Left ventricle myocardium superior (tissue), 1 donor: ENCODE measurements around the gene GATAD1. TPM values are rescaled to one million over a fixed set of nuclear protein-coding genes. Genes with fewer than 3 reads are reported as not detected.
A peak's percentile ranks its signal among the peaks of the same experiment; 100 is the strongest.
"Not testable (repeated sequence)": the region's sequence is repeated elsewhere in the genome, so short reads cannot be mapped to it uniquely, and the experiment has no call there.

Experiments used
- ATAC-seq: fragments of 200-7000 bp; cut with Tn5 transposase; one replicate; pipeline ENCODE4 v1.9.1; 2020; ENCODE audit warnings: mild to moderate bottlenecking, moderate library complexity
- DNase-seq: peaks from one replicate; pipeline ENCODE4 v3.0.0-alpha.2; 2020
- intact Hi-C: fragments of 100-400 bp; cut with micrococcal nuclease; formaldehyde crosslinking; loops from one replicate; pipeline ENCODE4 v1.11.0; 2022
- total RNA-seq: library from RNA; stranded (reverse); fragmentation: NEBNext Ultra II Directional; extraction: Animal tissue kit (Norgen Biotek cat#: 25700); gene quantifications from one replicate; pipeline ENCODE4 v1.2.1, GENCODE V29; 2021
- donor health status: DM: no; HTN: yes; CAD: no; lungs with severe emphysema.

The GATAD1 gene
- total RNA-seq, 1 donor from 2014 or later: 13.1 TPM

DNA sequence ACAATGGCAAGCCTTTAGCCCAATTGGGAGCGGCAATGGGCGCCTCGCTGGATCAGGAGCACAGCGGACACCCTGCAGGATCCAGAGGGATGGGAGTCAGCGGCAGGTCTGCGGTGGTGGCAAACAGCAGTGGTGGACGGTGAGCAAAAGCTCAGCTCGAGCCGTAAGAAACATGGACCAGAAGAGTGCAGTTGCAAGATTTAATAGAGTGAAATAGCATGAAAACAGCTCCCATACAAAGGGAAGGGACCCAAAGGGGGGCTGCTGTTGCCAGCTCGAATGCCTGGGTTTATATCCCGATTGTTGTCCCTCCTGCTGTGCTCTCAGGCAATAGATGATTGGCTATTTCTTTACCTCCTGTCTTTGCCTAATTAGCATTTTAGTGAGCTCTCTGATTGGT, 30.4 kb downstream of the GATAD1 start, which contains the start of gene ERVW-1:
Gene ERVW-1, minus strand, starts transcription at position 266 of the 400 bp plus-strand sequence. CDS start 7,565 bp downstream, outside the sequence.
- intact Hi-C loops: not testable (repeated sequence)

DNA sequence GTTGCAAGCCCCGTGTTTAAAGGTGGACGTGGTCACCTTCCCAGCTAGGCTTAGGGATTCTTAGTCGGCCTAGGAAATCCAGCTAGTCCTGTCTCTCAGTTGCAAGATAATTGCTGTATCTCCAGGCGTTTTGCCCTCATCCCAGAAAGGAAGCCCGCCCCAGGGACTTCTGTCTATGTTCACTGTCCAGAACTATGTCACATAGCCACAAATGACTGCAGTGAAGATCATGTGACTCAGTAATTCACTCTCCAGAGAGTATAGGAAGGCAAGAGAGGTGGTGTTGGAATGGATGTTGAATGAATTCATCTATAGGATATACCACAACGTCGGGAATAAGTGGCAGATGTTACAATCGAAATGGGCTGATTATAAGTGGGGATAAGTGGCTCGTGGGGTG, 30.8 kb downstream of the GATAD1 start:
- ATAC-seq (no peak), DNase-seq (no peak)
- intact Hi-C loops: no loop called here

More for the DNA sequence above, 30.4 kb downstream of the GATAD1 start, which contains the start of gene ERVW-1:
- not testable (repeated sequence) for ATAC-seq, DNase-seq

DNA sequence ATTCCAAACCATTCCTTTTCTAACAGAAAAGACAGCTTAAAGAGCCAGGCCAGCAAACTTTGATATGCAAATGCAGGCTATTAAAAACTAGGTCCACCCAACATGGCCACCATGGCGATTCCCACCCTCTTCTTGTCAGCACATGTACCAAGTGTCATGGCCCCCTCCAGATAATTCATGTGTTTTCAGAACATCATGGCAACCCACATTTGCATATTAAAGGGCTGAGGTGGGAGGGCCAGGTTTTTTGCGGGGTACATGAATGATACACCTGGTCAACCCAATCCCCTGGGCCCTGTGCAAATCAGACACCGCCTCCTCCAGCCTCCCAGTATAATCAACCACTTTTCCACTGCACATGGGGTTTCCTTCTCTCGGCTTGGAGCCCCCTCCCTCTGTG, 31.4 kb downstream of the GATAD1 start:
- DNase-seq (no peak), ATAC-seq (no peak)
- intact Hi-C loops: no loop called here

DNA sequence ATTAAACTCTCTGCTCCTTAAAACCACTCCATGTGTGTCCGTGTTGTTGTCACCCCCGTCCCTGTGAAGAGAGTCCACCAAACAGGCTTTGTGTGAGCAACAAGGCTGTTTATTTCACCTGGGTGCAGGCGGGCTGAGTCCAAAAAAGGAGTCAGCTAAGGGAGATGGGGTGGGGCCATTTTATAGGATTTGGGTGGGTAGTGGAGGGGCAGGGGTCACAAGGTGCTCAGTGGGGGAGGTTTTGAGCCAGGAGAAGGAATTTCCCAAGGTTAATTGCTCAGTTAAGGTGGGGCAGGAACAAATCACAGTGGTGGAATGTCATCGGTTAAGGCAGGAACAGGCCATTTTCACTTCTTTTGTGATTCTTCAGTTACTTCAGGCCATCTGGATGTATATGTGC, 31.9 kb downstream of the GATAD1 start:
- DNase-seq, ATAC-seq, intact Hi-C loops: not testable (repeated sequence)

DNA sequence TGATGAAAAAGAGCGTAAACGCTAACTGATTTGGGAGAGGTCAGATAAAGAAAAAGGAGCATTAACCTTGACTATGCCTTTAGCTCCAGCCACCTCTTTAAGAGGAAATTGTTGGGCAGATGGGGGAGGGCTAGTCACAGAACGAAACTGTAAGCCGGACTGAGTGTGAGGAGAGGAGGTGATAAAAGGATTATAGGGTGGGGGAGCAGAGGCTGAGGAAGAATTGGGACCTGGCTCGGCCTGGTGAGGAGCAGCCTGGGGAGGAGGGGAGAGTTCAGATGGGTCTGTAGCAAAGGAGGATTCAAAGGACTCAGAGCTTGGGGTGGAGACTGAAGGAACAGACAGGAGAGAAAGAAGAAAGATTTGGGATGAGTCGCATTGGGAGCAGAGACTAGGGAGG, 36.3 kb downstream of the GATAD1 start:
- intact Hi-C loops, DNase-seq, ATAC-seq: not testable (repeated sequence)

DNA sequence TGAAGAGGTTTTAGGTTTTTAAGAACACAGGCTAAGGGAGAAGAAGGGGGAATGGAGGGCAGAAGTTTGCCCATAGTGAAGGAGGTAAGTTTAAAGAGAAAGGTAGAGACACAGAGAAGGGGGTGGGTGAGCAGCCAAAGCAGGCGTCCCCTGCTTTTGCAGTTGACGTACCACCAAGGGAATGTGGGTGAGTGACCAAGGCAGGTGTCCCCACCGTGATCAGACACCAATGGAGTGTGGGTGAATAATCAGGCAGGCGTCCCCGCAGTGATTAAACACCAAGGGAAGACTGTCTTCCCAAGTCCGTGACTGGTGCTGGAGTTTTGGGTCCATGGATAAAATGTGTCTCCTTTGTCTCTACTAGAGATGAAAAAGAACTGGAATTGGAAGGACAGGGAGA, 36.9 kb downstream of the GATAD1 start:
- intact Hi-C loops, ATAC-seq, DNase-seq: not testable (repeated sequence)

DNA sequence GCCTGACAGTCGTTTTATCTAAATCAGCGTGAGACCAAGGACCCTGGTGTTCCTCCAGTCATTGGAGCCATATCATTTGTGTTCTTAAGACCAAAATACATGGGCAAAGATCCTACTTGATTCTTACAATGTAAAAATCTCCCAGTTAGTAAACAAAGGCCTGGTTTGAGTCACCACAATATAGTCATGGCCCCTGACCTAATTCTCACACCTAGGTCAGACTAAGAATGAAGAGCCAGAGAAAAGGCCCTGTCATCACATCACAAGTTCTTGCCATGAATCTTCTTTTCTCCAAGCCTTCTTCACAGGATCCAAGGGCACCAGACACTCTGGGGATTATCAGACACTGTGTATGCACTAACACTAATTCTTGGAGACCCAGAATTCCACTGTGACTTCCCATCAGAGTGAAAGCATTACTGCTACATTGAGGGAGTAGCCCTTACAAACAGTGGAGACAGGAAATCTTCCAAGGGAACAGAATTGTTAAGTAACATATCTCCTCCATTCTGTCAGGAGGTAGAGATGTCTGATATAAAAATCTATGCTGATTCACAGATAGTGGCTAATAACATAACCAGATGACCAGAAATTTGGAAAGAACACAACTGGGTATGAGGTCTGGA, 38.1 kb downstream of the GATAD1 start:
- ATAC-seq: no peak
- intact Hi-C loops: no loop called here

DNA sequence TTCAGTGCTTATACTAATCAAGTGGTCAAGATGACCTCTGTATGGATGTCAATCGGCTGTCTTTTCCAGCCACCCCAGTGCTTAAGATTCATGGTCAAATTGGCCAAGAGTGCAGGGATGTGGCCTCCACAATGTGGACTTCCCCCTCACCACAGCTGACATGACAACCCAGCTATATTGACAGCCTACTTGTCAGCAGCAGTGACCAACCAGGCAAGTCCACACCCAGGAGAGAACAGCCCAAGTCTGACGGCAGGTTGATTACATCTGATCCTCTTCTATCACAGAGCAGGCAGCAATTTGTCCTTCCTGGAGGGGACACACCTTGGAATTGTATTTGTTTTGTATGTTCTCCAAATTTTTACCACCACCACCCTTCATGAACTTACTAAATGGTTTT, 38.7 kb downstream of the GATAD1 start:
- no peak for DNase-seq
- peak; percentile 36 for ATAC-seq
- intact Hi-C loops: no loop called here

More for the DNA sequence above, 38.1 kb downstream of the GATAD1 start:
- no peak for DNase-seq

DNA sequence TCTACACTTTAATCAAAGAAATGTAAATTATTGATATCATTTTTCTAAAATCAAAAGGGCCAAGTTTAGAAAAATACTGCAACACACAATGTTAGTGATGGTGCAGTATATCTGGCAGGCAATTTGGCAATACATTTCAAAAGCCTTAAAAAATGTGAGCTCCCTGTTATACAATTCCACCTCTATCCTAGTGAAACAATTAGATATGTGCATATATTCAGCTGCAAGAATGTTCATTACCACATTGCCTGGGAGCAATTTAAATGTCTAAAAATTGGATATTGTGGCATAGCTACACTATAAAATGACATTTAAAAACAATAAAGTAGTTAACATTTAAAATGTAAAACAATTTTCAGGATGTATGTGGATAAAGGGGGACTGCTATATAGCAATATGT, 40.5 kb downstream of the GATAD1 start:
- DNase-seq (no peak), ATAC-seq (no peak)
- intact Hi-C loops: no loop called here

DNA sequence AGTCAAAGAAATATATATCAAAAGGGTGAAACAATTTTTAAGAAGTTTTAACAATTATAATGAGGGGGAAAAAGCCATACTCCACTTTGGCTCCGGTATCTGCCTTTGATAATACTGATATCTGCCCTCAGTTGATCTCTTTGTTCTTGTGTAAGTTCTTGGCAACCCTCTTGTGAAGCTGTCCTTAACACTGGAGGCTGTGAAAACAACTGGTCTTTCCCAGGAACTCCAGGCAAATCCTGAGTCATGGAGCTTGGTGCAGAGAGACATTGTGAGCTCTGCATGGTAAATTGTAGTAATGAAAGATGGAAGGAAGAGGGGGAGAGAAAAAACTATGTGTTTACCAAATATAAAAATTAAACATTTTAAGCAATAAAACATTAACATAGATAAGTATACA, 42.4 kb downstream of the GATAD1 start:
- intact Hi-C loops: no loop called here
- DNase-seq: no peak
- peak; percentile 79 for ATAC-seq

DNA sequence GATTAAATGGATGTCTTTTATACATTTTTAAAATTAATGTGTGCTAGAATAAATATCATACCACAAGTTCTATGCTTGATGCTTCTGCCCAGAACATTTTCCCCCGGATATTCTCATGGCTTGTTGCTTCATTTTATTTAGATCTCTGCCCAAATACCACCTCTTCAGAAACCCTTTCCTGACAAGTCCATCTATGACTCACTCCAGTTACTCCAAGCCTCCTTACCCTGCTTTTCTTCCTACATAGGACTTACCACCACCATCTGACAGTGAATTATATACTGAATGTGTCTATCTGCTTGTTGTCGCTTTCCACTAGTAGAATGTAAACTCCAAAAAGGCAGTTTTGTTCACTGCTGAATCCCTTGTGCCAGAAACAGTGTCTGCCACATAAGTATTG, 49.6 kb downstream of the GATAD1 start:
- no peak for DNase-seq
- intact Hi-C loops: no loop called here

DNA sequence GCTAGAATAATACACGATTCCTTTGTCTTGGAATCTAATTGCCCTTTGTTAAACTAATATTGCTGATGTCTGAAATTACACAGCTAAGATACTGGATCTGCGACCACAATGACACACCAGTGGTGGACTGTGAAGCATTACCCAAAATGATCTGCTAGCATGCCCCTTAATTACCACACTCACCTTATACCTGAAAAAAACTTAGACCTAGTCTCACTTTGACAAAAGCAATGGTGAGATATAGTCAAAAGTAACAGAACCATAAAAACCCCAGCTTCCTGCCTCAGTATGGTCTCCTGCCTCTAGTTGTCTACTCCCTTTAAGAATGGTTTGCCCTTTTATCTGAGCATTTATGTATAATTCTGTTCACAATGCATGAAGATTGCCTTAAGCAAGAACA, 51.3 kb downstream of the GATAD1 start:
- ATAC-seq (no peak), DNase-seq (no peak)
- intact Hi-C loops: no loop called here

More for the DNA sequence above, 49.6 kb downstream of the GATAD1 start:
- no peak for ATAC-seq

DNA sequence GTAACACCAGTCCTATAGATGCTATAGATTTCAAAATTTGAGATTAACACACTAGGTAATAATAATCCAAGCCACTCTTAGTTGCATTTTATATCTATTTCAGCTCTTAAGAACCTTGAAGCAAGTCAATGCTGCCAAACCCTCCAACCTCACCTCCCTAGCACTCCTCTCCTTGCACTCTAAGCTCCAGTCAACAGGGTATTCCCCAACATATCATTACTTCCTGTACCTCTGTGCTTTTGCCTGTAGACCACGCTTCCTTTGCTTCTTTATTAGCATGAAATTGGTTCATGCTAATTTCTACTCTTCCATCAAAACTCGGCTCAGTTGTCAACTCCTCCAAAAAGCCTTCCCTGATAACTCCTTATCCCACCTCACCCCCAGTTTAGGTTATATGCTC, 56.5 kb downstream of the GATAD1 start:
- intact Hi-C loops: no loop called here
- no peak for ATAC-seq

DNA sequence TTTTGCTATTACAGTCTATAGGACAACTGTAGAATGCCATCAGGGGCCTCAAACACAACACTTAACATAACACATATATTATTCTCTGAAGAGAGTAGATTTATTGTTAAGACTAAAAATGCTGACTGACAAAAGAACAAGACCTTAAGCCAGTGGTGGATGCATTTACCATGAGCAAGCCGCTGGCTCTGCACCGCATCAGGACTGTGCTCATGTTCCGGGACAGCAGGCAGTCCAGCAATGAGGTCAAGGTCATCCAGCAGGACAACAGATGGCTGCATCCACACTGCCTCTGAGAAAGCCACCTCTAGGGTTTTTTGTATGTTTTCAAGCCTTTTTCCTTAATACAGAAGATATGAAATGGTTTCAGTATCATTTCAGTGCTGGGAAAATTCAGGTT, 57.3 kb downstream of the GATAD1 start:
- intact Hi-C loops: no loop called here
- no peak for DNase-seq

More for the DNA sequence above, 56.5 kb downstream of the GATAD1 start:
- no peak for DNase-seq

DNA sequence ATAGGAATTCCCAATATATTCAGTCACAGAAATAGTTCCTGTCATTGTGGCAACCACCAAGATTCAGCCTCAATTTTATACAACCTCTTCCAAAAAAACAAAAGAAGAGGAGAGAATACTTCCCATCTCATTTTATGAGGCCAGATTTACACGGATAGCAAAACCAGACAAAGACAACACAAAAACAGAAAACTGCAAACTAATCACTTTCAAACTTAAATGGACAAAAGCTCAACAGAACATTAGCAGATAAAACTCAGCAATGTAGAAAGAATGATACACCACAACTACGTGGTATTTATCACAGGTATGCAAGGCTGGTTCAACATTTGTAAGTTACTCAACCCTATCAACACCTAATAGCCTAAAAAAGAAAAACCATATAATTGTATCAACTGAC, 59.1 kb downstream of the GATAD1 start:
- ATAC-seq (no peak), DNase-seq (no peak)
- intact Hi-C loops: no loop called here

More for the DNA sequence above, 57.3 kb downstream of the GATAD1 start:
- ATAC-seq: peak; percentile 68

DNA sequence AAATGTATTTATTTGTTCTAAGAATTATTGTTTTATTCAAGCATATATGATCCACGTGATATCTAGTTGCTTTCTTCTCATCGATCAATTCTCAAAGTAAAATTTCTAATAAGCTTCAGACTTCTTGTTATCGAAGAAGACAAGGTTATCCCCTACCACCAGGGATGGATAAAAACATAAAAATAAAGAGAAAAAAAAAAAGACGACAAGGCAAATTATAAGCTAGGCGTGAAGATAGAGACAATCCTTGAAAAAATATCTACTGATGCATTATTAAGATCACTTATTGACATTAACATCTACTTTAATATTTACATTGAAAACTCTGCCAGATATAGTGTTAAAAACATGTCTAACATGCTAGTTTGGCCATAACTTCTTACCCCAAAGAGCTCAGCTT, 61.7 kb downstream of the GATAD1 start:
- DNase-seq (no peak), ATAC-seq (no peak)
- intact Hi-C loops: no loop called here

Other genes starting within 250 kb of the GATAD1 start
- gene KRIT1, start 201.6 kb upstream of the GATAD1 start, total RNA-seq: 23.9 TPM
- 39.3 TPM for gene ANKIB1, start 201.5 kb upstream of the GATAD1 start, total RNA-seq
- not detected for gene ERVW-1, start 30.5 kb downstream of the GATAD1 start, total RNA-seq
- gene PEX1, start 81.0 kb downstream of the GATAD1 start, total RNA-seq: 15.0 TPM
- gene RBM48, start 81.3 kb downstream of the GATAD1 start, total RNA-seq: 14.4 TPM
- gene FAM133B, start 142.9 kb downstream of the GATAD1 start, total RNA-seq: 14.8 TPM